KMS-11 (cell line): ENCODE measurements around the gene HMG20A.

ENCODE experiments used
- H2AFZ ChIP-seq: fragments of 200-600 bp; sonication (generic); 2 replicates; pipeline ENCODE4 v1.6.1; 2016; ENCODE audit warnings: antibody characterized with exemption, mixed run types, low read depth
- H3K27ac ChIP-seq: fragments of 200-600 bp; sonication (generic); 2 replicates; pipeline ENCODE4 v1.6.1; 2016; ENCODE audit warnings: mild to moderate bottlenecking, mixed run types
- H3K27me3 ChIP-seq: fragments of 200-600 bp; sonication (generic); 2 replicates; pipeline ENCODE4 v1.6.1; 2017; ENCODE audit warnings: mild to moderate bottlenecking, low read depth, mixed run types, moderate library complexity; ENCODE audit not compliant: insufficient read depth
- H3K36me3 ChIP-seq: fragments of 200-600 bp; sonication (generic); 2 replicates; pipeline ENCODE4 v1.6.1; 2017; ENCODE audit warnings: mild to moderate bottlenecking, mixed run types; ENCODE audit not compliant: insufficient read depth
- H3K4me1 ChIP-seq: fragments of 200-600 bp; sonication (generic); 2 replicates; pipeline ENCODE4 v1.6.1; 2016; ENCODE audit warnings: mild to moderate bottlenecking, low read depth, mixed run types; ENCODE audit not compliant: poor library complexity, severe bottlenecking
- H3K4me2 ChIP-seq: fragments of 200-600 bp; sonication (generic); 2 replicates; pipeline ENCODE4 v1.7.0; 2016; ENCODE audit warnings: mild to moderate bottlenecking, mixed run types
- H3K4me3 ChIP-seq: fragments of 200-600 bp; sonication (generic); IDR thresholded peaks from 2 replicates; pipeline ENCODE4 v1.6.1; 2017; ENCODE audit warnings: low read depth, low read length, mixed read lengths; ENCODE audit not compliant: insufficient read depth
- H3K79me2 ChIP-seq: fragments of 200-600 bp; sonication (generic); 2 replicates; pipeline ENCODE4 v1.6.1; 2016; ENCODE audit warnings: low read depth, mixed run types; ENCODE audit not compliant: insufficient read depth
- H3K9ac ChIP-seq: fragments of 200-600 bp; sonication (generic); 2 replicates; pipeline ENCODE4 v1.6.1; 2016; ENCODE audit warnings: mild to moderate bottlenecking, mixed run types
- H4K20me1 ChIP-seq: fragments of 200-600 bp; sonication (generic); 2 replicates; pipeline ENCODE4 v1.6.1; 2016; ENCODE audit warnings: mild to moderate bottlenecking, mixed run types; ENCODE audit not compliant: insufficient read depth
- TF ChIP-seq, protein P1 (sequence below): fragments of 200-600 bp; sonication (generic); conservative IDR thresholded peaks from 2 replicates; pipeline ENCODE4 v1.6.1; 2017; ENCODE audit warnings: low read depth, mild to moderate bottlenecking, antibody characterized with exemption, low read length, moderate library complexity, mixed read lengths

HMG20A gene

DNA sequence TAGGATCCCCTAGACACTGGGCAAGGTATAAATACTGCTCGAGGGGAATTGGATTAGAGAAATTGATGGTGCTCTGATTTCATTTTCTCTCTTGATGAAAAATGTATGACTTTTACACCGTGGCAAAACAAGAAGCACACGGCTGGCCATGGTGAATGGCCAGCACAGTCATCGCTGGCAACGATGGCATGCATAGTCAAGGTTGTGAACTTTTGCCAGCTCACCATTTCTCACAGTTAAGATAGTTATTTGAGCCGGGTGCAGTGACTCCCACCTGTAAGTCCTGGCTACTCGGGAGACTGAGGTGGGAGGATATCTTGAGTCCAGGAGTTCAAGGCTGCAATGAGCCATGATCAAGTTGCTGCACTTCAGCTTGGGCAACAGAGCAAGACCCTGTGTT lies 95.4 kb downstream of the HMG20A start:
- Histone ChIP-seq H3K4me1 (no peaks in the 10 kb centered on the region), H3K79me2 (no peaks in the 10 kb centered on the region), H3K9ac (no peak overlapping the region), H4K20me1 (no peaks in the 10 kb centered on the region), H3K4me2 (no peak overlapping the region), H3K36me3 (no peaks in the 10 kb centered on the region), H2AFZ (no peak overlapping the region), H3K27me3 (no peaks in the 10 kb centered on the region), H3K4me3 (no peak overlapping the region), H3K27ac (no peak overlapping the region)
- TF ChIP-seq, protein P1, sequence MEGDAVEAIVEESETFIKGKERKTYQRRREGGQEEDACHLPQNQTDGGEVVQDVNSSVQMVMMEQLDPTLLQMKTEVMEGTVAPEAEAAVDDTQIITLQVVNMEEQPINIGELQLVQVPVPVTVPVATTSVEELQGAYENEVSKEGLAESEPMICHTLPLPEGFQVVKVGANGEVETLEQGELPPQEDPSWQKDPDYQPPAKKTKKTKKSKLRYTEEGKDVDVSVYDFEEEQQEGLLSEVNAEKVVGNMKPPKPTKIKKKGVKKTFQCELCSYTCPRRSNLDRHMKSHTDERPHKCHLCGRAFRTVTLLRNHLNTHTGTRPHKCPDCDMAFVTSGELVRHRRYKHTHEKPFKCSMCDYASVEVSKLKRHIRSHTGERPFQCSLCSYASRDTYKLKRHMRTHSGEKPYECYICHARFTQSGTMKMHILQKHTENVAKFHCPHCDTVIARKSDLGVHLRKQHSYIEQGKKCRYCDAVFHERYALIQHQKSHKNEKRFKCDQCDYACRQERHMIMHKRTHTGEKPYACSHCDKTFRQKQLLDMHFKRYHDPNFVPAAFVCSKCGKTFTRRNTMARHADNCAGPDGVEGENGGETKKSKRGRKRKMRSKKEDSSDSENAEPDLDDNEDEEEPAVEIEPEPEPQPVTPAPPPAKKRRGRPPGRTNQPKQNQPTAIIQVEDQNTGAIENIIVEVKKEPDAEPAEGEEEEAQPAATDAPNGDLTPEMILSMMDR: no peak

DNA sequence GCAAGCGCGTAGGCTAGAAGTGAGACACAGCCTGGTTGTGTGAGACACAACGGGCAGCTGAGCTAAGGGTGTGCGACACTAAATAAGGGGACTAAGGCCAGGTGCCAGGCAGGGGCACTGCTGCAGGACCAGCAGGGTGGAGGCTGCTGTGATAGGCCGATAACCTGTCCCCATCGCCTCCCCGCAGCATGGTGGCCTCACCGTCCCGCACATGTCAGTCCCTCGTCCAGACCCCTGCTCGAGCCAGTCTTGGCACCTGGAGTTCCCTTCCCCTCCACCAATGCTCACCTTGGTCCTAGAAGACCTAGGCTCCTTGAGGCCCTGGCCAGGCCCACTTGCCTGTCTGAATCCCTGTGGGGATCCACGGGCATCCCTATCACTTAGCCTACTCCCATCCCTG lies 96.1 kb downstream of the HMG20A start:
- Histone ChIP-seq H3K4me3 (no peak overlapping the region), H3K4me1 (no peaks in the 10 kb centered on the region), H3K36me3 (no peaks in the 10 kb centered on the region), H3K27me3 (no peaks in the 10 kb centered on the region), H3K9ac (no peak overlapping the region), H2AFZ (no peak overlapping the region), H3K79me2 (no peaks in the 10 kb centered on the region), H3K27ac (no peak overlapping the region), H3K4me2 (no peak overlapping the region), H4K20me1 (no peaks in the 10 kb centered on the region)
- TF ChIP-seq, protein P1: no peak

DNA sequence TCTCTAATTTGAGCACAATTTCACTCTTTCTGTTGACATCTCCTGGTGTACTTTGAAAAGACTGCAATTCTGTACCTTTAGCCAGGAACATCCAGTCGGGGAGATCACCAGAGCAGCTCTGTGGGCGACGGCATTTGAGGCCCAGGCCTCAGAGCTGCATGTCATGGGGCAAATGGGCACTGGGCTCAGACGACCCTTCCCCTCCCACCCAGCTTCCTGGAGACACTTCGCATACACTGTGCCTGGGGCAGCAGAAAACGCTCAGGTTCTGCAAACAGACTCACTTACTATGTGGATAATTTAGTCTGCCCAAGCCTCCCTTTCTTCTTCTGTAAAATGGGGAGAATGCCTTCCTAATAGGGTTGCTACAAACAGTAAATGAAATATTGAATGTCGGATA lies 96.9 kb downstream of the HMG20A start:
- H3K4me2 ChIP-seq: no peak overlapping the region
- no peaks in the 10 kb centered on the region for H4K20me1 ChIP-seq
- TF ChIP-seq, protein P1: no peak
- H3K4me1 ChIP-seq: no peaks in the 10 kb centered on the region
- H3K4me3 ChIP-seq: no peak overlapping the region
- no peak overlapping the region for H3K27ac ChIP-seq
- no peak overlapping the region for H2AFZ ChIP-seq
- H3K36me3 ChIP-seq: no peaks in the 10 kb centered on the region
- no peaks in the 10 kb centered on the region for H3K27me3 ChIP-seq
- no peak overlapping the region for H3K9ac ChIP-seq
- no peaks in the 10 kb centered on the region for H3K79me2 ChIP-seq

DNA sequence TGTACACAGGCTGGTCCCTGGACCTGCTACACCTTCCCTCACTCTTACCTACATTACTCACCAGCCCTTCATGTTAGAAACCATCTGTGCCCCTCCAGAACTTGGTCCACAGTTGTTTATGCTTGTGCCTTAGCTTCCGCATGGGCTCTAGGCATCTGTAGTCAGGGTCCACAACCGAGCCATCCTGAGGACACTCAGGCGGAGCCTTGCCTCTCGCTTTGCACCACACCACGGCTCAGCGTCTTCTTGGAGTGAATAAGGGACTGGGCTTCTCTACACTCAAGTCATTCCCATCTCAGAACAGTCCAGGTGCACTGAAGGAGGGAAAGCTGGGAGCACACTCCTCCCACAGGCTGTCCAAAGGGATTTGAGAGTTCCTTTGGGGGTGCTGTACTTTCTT lies 97.8 kb downstream of the HMG20A start:
- Histone ChIP-seq H3K27me3 (no peaks in the 10 kb centered on the region), H3K36me3 (no peaks in the 10 kb centered on the region), H3K27ac (no peak overlapping the region), H3K4me3 (no peak overlapping the region), H2AFZ (no peak overlapping the region), H3K4me2 (no peak overlapping the region), H3K4me1 (no peaks in the 10 kb centered on the region), H3K79me2 (no peaks in the 10 kb centered on the region), H4K20me1 (no peaks in the 10 kb centered on the region), H3K9ac (no peak overlapping the region)
- TF ChIP-seq, protein P1: no peak

DNA sequence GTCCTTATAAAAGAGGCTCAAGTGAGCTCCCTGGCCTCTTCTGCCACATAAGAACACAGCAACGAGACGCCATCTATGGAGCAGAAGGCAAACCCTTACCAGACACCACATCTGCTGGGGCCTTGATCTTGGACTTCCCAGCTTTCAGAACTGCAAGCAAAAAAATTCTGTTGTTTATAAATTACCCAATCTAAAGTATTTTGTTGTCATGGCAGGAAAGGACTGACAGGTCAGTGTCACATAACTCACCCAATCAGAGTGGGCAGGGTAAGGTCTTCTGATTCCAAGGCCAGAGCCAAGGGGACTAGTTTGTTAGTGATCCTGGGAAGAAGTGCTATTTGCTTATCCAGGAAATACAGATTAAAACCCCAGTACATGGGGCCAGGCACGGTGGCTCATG lies 98.9 kb downstream of the HMG20A start:
- Histone ChIP-seq H3K27ac (no peak overlapping the region), H3K27me3 (no peaks in the 10 kb centered on the region), H3K79me2 (no peaks in the 10 kb centered on the region), H2AFZ (no peak overlapping the region), H4K20me1 (no peaks in the 10 kb centered on the region), H3K9ac (no peak overlapping the region), H3K4me1 (no peaks in the 10 kb centered on the region), H3K4me3 (no peak overlapping the region), H3K36me3 (no peaks in the 10 kb centered on the region), H3K4me2 (no peak overlapping the region)
- TF ChIP-seq, protein P1: no peak
